Embryonic facial prominence (tissue), 1 donor: ENCODE measurements around the gene ING2.
"Not testable (repeated sequence)": the region's sequence is repeated elsewhere in the genome, so short reads cannot be mapped to it uniquely, and the experiment has no call there.

Source experiments
- DNase-seq: peaks from one replicate; pipeline ENCODE4 v3.0.0-alpha.2; 2016; ENCODE audit errors: extremely low spot score

Gene ING2

DNA sequence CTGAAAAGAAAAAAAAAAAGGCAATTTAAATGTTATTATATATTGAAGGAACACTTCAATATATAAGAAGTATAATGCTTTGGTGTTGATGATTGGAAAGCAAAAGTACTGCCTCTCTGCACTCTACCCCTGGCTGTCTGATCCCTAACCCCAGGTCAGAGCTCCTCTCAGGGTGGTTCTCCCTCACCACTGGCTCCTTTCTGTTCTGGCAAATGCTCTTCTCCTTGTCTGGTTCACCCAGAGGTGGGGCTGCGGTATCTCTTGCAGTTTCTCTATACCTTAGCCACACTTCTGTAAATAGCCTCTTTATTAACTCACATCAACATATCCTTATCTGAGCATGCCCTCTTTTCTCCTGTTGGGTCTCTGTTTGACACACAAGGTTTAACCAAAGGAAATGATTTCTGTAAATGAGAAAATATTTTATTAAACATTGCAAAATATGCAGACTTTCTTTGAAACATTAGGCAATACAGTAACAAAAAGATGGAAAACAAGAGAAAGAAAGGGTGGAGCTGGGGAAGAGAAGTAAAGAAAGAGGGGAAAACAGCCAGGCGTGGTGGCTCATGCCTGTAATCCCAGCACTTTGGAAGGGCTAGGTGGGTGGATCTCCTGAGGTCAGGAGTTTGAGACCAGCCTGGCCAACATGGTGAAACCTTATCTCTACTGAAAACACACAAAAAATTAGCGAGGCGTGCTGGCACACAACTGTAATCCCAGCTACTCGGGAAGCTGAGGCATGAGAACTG is 45.7 kb downstream of the ING2 start:
- no peak for DNase-seq

DNA sequence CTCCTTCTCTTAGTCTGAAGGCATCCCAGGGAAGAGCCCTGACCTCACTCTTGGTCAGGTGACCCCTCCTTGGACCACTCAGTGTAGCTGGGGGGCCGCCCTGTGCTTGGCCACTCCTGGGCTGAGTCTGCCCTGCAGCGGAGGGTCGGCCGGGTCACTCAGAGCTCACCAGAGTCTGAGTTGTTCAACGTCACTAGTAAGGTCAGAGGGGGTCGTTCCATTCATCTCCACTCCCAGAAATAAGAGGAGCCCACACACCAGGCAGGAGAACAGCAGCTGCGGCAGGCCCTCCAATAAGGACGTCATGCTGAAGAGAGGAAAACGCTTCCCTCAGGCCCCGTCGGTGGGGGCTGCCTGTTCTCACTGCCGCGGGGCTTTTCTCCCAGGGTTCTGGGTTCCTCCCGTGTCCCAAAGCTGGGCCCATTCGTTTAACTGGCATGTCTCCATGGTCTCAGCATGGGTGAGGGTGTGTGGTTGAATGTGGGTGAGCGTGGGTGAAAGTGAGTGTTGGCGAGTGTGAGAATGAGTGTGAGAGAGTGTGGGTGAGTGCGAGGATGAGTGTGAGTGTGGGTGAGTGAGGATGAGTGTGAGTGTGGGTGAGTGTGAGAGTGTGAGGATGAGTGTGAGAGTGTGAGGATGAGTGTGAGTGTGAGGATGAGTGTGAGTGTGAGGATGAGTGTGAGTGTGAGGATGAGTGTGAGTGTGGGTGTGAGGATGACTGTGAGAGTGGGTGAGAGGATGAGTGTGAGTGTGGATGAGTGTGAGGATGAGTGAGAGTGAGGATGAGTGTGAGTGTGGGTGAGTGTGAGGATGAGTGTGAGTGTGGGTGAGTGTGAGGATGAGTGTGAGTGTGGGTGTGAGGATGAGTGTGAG is 47.7 kb downstream of the ING2 start:
- no peak for DNase-seq

DNA sequence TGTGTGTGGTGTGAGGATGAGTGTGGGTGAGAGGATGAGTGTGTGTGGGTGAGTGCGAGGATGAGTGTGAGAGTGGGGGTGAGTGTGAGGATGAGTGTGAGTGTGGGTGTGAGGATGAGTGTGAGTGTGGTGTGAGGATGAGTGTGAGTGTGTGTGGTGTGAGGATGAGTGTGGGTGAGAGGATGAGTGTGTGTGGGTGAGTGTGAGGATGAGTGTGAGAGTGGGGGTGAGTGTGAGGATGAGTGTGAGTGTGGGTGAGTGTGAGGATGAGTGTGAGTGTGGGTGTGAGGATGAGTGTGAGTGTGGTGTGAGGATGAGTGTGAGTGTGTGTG is 48.3 kb downstream of the ING2 start:
- not testable (repeated sequence) for DNase-seq

DNA sequence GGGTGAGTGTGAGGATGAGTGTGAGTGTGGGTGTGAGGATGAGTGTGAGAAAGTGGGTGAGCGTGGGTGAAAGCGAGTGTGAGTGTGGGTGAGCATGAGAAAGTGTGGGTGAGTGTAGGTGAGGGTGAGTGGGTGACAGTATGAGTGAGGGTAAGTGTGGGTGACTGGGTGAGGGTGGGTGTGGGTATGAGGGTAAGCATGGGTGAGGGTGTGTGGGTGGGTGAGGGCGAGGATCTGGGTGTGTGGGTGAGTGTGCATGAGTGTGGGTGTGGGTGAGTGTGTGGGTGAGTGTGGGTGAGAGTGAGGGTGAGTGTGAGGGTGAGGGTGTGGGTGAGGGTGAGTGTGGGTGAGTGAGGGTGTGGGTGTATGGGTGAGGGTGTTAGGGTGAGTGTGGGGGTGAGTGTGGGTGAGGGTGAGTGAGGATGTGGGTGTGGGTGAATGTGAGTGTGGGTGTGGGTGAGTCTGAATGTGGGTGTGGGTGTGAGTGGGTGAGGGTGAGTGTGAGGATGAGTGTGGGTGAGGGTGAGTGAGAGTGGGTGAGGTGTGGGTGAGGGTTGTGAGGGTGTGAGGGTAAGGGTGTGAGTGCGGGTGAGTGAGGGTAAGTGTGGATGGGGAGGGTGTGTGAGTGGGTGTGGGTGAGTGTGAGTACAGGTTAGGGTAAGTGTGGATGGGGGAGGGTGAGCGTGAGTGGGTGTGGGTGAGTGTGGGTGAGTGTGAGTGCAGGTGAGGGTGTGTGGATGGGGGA is 48.9 kb downstream of the ING2 start:
- DNase-seq: no peak

DNA sequence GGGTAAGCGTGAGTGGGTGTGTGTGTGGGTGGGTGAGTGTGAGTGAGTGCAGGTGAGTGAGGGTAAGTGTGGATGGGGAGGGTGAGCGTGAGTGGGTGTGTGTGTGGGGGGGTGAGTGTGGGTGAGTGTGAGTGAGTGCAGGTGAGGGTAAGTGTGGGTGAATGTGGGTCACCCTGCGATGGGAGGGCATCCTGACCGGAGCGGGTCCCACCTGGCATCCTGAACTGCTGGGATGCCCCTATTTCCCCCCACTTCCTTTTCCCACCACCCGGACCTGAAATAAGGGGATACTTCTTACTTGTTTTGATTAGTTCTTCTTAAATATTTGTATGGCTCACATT is 49.5 kb downstream of the ING2 start:
- no peak for DNase-seq

DNA sequence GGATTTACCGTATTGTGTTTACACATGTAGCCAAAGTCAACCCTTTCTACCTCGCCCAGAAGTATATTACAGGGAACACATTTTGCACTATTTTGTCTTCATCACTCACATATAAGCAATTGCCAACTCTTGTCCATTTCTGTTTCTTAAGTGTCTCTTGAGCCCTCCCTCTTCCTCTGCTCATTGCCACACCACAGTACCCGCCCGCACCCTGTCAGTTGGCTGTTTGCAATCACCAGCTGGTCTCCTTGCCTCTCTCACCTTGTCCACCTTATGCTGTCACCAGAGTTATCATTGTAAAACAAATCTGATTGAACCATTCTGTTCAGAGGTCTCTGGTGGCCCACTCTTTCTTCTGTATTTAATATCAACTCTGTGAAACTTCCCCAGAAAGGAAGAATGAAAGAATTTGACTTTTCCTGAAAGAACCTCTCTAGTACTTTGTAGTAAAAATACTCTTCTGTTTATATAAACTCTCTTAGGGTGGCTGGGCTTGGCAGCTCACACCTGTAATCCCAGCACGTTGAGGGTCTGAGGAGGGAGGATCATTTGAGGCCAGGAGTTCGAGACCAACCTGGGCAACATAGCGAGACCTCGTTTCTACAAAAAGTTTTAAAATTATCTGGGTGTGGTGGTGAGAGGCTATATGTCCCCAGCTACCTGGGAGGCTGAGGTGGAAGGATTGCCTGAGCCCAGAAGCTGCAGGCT is 50.2 kb downstream of the ING2 start:
- no peak for DNase-seq

DNA sequence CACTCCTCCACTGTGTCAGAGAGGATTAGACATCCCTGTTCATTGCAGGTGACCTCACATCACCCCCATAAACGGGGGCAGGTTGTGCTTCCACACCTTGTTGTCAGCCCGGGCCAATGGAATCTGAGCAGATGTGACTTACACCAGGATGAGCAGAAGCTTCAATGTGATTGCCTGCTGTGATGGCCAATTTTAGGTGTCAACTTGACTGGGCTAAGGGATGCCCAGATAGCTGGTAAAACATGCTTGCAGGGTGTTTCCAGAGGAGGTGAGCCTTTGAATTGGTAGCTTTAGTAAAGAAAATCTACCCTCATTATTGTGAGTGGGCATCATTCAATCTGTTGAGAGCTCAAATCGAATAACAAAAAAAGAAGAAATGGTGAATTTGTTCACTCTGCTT is 52.1 kb downstream of the ING2 start:
- no peak for DNase-seq

DNA sequence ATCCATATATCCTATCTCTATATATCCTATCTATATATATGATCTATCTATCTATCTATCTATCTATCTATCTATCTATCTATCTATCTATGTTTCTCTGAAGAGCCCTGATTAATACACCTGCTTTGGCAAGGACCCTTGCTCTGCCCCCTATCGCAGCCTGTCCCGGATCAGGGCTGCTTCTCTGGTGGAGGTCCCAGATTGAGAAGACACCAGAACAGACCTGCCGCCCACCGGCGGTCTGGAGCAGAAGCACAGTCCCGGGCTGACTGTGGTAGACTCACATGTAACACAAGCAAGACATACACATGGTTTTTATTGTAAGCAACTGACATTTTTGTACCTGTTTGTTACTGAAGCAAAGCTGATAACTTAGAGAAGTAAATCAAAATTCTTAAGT is 52.8 kb downstream of the ING2 start:
- DNase-seq: no peak

DNA sequence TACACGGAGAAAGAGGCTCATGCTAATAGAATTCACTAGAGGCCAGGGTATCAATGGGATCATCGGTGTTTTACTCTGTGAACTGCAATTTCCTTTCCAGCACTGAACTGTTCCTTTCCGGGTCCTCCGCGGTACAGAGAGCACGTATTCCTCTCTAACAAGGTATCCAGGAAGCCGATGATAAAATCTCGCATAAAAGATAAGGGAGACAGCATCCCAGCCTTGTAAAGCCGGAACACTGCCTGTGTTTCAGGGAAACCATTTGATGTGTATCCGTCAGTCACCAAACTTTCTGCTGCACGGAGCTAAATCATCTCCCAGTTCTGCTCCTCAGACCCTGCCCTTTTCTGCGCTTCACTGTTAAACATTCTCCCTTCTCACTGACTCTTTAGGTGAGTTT is 54.0 kb downstream of the ING2 start:
- no peak for DNase-seq

DNA sequence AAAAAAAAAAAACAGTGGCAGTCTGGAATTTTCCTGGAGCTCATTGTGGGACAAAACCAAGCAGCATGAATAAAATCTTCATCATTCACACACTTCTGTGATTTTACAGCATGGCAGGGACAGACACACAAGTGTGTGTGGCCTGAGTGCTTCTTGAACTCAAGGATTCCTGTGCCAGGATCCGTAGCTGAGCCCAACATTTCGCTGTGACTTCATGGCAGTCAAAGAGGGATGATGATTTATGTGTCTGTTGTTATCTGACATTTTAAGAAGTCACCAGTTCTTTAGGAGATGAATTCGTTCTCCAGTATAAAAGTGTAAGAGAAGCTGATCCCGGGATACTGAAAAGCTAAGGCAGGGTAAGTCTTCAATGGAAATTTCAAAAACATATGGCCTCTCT is 57.0 kb downstream of the ING2 start:
- DNase-seq: no peak
